Measurements from ENCODE around the gene HIPK2. TPM values are rescaled to one million over a fixed set of nuclear protein-coding genes. Genes with fewer than 3 reads are reported as not detected.

Gene HIPK2
- total RNA-seq, 1 donor from 2014 or later = 89.1 TPM

DNA sequence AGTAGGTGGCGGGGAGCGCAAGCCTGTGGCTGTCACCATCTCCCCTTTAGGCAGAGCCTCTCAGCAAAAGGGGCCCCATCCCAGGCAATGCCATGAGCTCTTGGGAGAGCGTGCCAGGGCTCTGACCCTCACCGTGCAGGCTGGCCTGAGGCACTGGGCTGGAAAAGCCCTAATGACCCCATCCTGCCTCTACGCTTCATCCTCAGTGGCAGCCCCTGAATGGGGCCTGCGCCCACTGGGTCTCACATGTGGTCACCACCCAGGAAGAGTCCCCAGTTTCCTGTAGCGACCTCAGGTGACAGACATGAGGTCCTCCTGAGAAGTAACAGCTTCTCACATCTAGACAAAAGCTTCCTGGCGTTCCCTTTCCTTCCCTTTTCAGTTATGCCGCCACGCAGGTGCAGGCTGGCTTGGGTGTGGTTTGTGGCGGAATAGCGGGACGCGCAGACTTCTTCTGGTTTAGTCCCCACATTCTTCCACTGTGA is 195.1 kb downstream of the HIPK2 start:
- TF ChIP-seq, protein P1, sequence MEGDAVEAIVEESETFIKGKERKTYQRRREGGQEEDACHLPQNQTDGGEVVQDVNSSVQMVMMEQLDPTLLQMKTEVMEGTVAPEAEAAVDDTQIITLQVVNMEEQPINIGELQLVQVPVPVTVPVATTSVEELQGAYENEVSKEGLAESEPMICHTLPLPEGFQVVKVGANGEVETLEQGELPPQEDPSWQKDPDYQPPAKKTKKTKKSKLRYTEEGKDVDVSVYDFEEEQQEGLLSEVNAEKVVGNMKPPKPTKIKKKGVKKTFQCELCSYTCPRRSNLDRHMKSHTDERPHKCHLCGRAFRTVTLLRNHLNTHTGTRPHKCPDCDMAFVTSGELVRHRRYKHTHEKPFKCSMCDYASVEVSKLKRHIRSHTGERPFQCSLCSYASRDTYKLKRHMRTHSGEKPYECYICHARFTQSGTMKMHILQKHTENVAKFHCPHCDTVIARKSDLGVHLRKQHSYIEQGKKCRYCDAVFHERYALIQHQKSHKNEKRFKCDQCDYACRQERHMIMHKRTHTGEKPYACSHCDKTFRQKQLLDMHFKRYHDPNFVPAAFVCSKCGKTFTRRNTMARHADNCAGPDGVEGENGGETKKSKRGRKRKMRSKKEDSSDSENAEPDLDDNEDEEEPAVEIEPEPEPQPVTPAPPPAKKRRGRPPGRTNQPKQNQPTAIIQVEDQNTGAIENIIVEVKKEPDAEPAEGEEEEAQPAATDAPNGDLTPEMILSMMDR (conservative IDR thresholded peaks at IDR 0.05) = no peak
- no peak overlapping the region for H3K4me3 Mint-ChIP-seq
- H3K27ac Mint-ChIP-seq = no peak overlapping the region
- no peaks in the 10 kb centered on the region for H3K27me3 Mint-ChIP-seq
- DNase-seq (ENCODE audit: extremely low spot score, unreplicated experiment) = peak; percentile 36
- H3K9me3 Mint-ChIP-seq = no peaks in the 10 kb centered on the region
- no peaks in the 10 kb centered on the region for H3K4me1 Mint-ChIP-seq (ENCODE audit: unreplicated experiment)
- H3K36me3 Mint-ChIP-seq = peaks cover 26% of the 10 kb centered on the region

GRCh38 chr7:139582130-139582650 is 195.6 kb downstream of the HIPK2 start:
- Mint-ChIP-seq H3K9me3 (no peaks in the 10 kb centered on the region), H3K36me3 (peaks cover 29% of the 10 kb centered on the region), H3K27ac (no peak overlapping the region), H3K4me3 (no peak overlapping the region), H3K27me3 (no peaks in the 10 kb centered on the region), H3K4me1 (ENCODE audit: unreplicated experiment) (no peaks in the 10 kb centered on the region)
- TF ChIP-seq, protein P1 (conservative IDR thresholded peaks at IDR 0.05) = no peak
- peak; percentile 58 for DNase-seq (ENCODE audit: extremely low spot score, unreplicated experiment)

DNA sequence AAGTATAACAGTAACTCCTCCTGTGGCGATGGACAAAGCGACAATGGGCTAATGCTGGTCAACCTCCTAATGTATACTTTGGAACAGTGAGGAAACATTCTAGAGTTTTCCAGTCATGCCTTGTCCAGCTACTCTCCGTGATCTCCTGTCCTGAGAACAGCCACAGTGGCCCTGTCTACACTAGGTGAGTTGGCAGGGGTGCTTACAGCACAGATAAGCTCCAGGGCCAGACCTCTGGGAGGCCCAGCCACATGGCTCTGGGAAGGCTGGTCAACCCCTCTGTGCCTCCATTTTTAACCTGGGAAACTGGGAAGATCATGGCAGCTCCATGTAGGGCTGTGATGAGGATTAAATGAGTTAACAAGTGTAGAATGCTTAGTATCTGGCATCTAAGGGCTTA is 197.4 kb downstream of the HIPK2 start:
- DNase-seq (ENCODE audit: extremely low spot score, unreplicated experiment) = no peak
- no peak overlapping the region for H3K27ac Mint-ChIP-seq
- no peak overlapping the region for H3K4me3 Mint-ChIP-seq
- no peaks in the 10 kb centered on the region for H3K9me3 Mint-ChIP-seq
- TF ChIP-seq, protein P1 (conservative IDR thresholded peaks at IDR 0.05) = no peak
- peaks cover 26% of the 10 kb centered on the region for H3K36me3 Mint-ChIP-seq
- H3K4me1 Mint-ChIP-seq (ENCODE audit: unreplicated experiment) = no peaks in the 10 kb centered on the region
- H3K27me3 Mint-ChIP-seq = no peaks in the 10 kb centered on the region

- H3K9me3 Mint-ChIP-seq = no peaks in the 10 kb centered on the region
- no peak overlapping the region for H3K27ac Mint-ChIP-seq
- peak; percentile 59 for DNase-seq (ENCODE audit: extremely low spot score, unreplicated experiment)
- no peak overlapping the region for H3K4me3 Mint-ChIP-seq
- TF ChIP-seq, protein P1 (conservative IDR thresholded peaks at IDR 0.05) = no peak
- no peaks in the 10 kb centered on the region for H3K27me3 Mint-ChIP-seq
- H3K36me3 Mint-ChIP-seq = peaks cover 27% of the 10 kb centered on the region
- no peaks in the 10 kb centered on the region for H3K4me1 Mint-ChIP-seq (ENCODE audit: unreplicated experiment)
These were observed 201.4 kb downstream of the HIPK2 start for GRCh38 chr7:139576179-139576973.

- Mint-ChIP-seq H3K27me3 (no peaks in the 10 kb centered on the region), H3K27ac (no peak overlapping the region), H3K4me3 (no peak overlapping the region), H3K9me3 (no peaks in the 10 kb centered on the region), H3K36me3 (peaks cover 35% of the 10 kb centered on the region), H3K4me1 (ENCODE audit: unreplicated experiment) (no peaks in the 10 kb centered on the region)
- DNase-seq (ENCODE audit: extremely low spot score, unreplicated experiment) = peak; percentile 55
- TF ChIP-seq, protein P1 (conservative IDR thresholded peaks at IDR 0.05) = no peak
These were observed 202.5 kb downstream of the HIPK2 start for GRCh38 chr7:139575338-139575680.
